ENCODE data around the gene SRRM3.
A peak's percentile ranks its signal among the peaks of the same experiment; 100 is the strongest.
"Not testable (repeated sequence)": the region's sequence is repeated elsewhere in the genome, so short reads cannot be mapped to it uniquely, and the experiment has no call there.

Gene SRRM3

DNA sequence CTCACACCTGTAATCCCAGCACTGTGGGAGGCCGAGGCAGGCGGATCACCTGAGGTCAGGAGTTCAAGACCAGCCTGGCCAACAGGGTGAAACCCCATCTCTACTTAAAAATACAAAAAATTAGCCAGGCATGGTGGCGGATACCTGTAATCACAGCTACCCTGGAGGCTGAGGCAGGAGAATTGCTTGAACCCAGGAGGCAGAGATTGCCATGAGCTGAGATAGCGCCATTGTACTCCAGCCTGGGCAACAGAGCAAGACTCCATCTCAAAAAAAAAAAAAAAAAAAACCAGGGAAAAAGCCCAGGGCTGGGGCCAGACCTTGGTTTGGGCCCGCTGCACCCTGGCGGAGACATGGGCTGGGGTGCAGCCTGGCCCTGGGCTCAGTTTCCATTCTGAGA, 110.1 kb downstream of the SRRM3 start:
- not testable (repeated sequence) for H3K27me3 Mint-ChIP-seq (ENCODE audit: low read depth); H3K4me1 Mint-ChIP-seq (ENCODE audit: low read depth); H3K36me3 Mint-ChIP-seq (ENCODE audit: low read depth); H3K4me3 Mint-ChIP-seq; H3K9me3 Mint-ChIP-seq; H3K27ac Mint-ChIP-seq

DNA sequence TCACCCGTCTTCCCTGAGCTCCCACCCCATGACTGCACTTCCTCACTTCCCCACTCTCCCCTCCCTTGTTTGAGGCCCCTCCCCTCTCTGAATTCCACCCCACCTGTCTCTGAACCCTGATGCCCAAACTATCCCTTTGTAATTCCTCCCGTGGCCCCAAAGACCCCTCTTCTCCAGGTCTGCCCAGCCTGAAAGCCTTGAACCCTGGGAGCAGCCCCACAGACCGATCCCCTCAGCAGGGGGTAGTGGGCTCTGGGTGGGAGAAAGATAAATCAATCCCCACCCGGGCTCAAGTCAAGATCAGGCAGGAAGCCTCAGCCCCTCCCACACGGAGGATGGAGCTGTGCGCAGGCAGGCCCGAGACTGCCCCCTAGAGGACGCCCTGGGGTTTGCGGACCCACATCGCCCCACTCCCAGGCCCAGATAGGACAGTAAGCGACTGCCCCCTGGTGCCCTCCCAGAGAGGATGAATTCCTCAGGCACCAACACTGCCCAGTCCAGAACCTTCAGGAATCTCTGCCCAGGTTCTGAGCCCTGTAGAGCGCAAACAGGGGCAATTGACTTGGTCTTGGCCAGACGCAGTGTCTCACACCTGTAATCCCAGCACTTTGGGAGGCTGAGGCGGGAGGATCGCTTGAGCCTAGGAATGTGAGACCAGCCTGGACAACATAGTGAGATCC, 112.5 kb downstream of the SRRM3 start:
- peak overlapping the region; percentile 62 for H3K4me3 Mint-ChIP-seq
- peaks cover 24% of the 10 kb centered on the region for H3K4me1 Mint-ChIP-seq (ENCODE audit: low read depth)

DNA sequence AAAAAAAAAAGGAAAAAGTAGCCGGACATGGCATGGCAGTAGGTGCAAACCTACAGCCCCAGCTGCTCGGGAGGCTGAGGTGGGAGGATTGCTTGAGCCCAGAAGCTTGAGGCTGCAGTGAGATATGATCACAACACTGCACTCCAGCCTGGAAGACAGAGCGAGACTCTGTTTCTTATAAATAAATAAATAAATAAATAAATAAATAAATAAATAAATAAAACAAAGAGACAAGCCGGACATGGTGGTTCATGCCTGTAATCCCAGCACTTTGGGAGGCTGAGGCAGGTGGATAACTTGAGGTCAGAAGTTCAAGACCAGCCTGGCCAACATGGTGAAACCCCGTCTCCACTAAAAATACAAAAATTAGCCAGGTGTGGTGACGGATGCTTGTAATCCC, 113.0 kb downstream of the SRRM3 start:
- H3K4me1 Mint-ChIP-seq (ENCODE audit: low read depth): peaks cover 25% of the 10 kb centered on the region
- not testable (repeated sequence) for H3K36me3 Mint-ChIP-seq (ENCODE audit: low read depth); H3K27me3 Mint-ChIP-seq (ENCODE audit: low read depth); H3K4me3 Mint-ChIP-seq; H3K9me3 Mint-ChIP-seq; H3K27ac Mint-ChIP-seq

More for the DNA sequence above, 112.5 kb downstream of the SRRM3 start:
- no peaks in the 10 kb centered on the region for H3K27me3 Mint-ChIP-seq (ENCODE audit: low read depth)
- peak overlapping the region; percentile 86 for H3K27ac Mint-ChIP-seq
- H3K36me3 Mint-ChIP-seq (ENCODE audit: low read depth): no peaks in the 10 kb centered on the region
- H3K9me3 Mint-ChIP-seq: no peaks in the 10 kb centered on the region

DNA sequence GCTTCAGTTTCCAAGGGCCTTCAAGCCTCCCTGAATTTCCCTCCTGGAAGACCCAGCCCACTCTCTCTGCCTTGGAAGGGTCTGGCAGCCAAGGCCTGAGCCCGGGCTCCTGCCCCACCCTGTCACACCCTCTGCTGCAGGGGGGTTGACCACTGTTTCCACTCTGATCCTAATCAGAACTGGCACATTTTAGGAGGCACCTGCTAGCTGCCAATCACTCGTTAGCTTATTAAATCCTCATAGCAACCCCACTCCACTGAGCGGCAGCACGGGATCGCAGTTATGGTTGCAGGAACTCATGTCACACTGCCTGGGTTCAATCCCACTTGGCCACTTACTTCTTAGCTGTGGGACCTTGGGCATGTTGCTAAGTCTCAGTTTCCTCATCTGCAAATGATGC, 113.7 kb downstream of the SRRM3 start:
- no peak overlapping the region for H3K4me3 Mint-ChIP-seq
- no peaks in the 10 kb centered on the region for H3K36me3 Mint-ChIP-seq (ENCODE audit: low read depth)
- H3K4me1 Mint-ChIP-seq (ENCODE audit: low read depth): peaks cover 28% of the 10 kb centered on the region
- no peaks in the 10 kb centered on the region for H3K27me3 Mint-ChIP-seq (ENCODE audit: low read depth)
- H3K27ac Mint-ChIP-seq: no peak overlapping the region
- no peaks in the 10 kb centered on the region for H3K9me3 Mint-ChIP-seq

DNA sequence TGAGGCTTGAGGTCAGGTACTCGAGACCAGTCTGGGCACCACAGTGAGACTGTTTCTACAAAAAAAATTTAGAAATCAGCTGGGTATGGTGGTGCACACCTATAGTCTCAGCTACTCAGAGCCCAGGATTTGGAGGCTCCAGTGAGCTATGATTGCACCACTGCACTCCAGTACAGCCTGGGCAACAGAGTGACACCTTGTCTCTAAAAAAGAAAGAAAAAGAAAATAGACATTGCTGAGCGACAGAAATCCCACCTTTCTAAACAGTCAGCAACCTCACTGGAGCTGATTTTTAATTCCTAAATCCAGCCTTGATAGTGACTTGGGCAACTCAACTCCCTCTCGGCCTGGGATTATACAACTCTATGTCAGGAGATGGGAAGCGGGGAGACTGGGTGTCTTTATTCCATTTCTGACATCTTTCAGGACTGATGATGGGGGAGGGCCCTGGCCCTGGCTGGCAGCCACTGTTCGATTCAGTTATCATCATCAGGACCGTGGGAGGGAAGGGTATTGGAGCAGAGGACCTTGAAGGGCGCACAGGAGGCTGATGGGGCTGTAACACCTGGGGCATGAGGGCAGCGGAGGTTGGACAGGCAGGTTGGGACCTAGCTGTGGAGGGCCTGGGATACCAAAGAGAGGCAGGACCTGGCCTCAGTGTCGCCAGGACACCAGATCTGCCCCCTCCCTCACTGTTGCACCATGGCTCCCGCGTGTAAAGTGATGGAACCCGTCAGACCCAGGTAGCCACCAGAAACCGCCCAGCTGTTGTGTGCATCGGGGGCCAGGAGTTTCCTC, 115.5 kb downstream of the SRRM3 start:
- peak overlapping the region; percentile 89 for H3K4me3 Mint-ChIP-seq
- peak overlapping the region; percentile 98 for H3K27ac Mint-ChIP-seq
- no peaks in the 10 kb centered on the region for H3K9me3 Mint-ChIP-seq

DNA sequence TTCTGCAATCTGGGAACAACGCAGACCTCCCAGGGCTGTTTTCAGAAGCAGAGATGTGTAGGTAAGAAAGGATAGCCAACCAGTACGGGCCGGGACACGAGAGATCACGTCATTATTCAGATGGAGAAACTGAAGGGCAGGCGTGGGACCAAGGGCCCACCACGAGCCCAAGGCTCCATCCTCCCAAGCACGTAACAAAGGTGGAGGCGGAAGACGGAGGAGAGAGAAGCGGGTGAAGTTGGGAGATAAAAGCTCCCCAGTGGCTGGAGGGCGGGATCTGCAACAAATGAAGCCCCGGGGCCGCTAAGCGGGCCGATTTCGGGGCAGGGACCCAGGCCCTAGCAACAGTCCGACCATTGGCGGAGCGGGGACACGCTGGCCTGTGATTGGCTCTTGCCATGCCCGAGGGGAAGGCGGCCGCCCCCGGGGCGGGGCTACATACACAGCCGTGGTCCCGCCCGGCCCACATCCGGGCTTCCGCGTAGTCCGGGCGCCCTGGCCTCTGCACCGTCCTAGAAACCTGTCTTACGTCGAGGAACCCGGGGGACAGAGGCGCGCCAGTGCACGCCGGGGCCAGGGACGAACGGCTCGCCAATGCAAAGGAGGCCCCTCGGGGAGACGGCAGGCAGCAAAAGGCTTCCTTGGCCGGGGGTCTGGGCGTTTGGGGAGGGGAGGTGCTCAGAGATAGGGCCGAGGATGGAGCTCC, 116.2 kb downstream of the SRRM3 start:
- no peaks in the 10 kb centered on the region for H3K27me3 Mint-ChIP-seq (ENCODE audit: low read depth)
- H3K4me1 Mint-ChIP-seq (ENCODE audit: low read depth): peaks cover 32% of the 10 kb centered on the region
- no peaks in the 10 kb centered on the region for H3K9me3 Mint-ChIP-seq
- peaks cover 2% of the 10 kb centered on the region for H3K36me3 Mint-ChIP-seq (ENCODE audit: low read depth)
- peak overlapping the region; percentile 98 for H3K27ac Mint-ChIP-seq
- H3K4me3 Mint-ChIP-seq: peak overlapping the region; percentile 89

More for the DNA sequence above, 115.5 kb downstream of the SRRM3 start:
- no peaks in the 10 kb centered on the region for H3K27me3 Mint-ChIP-seq (ENCODE audit: low read depth)
- peaks cover 2% of the 10 kb centered on the region for H3K36me3 Mint-ChIP-seq (ENCODE audit: low read depth)
- peaks cover 32% of the 10 kb centered on the region for H3K4me1 Mint-ChIP-seq (ENCODE audit: low read depth)

DNA sequence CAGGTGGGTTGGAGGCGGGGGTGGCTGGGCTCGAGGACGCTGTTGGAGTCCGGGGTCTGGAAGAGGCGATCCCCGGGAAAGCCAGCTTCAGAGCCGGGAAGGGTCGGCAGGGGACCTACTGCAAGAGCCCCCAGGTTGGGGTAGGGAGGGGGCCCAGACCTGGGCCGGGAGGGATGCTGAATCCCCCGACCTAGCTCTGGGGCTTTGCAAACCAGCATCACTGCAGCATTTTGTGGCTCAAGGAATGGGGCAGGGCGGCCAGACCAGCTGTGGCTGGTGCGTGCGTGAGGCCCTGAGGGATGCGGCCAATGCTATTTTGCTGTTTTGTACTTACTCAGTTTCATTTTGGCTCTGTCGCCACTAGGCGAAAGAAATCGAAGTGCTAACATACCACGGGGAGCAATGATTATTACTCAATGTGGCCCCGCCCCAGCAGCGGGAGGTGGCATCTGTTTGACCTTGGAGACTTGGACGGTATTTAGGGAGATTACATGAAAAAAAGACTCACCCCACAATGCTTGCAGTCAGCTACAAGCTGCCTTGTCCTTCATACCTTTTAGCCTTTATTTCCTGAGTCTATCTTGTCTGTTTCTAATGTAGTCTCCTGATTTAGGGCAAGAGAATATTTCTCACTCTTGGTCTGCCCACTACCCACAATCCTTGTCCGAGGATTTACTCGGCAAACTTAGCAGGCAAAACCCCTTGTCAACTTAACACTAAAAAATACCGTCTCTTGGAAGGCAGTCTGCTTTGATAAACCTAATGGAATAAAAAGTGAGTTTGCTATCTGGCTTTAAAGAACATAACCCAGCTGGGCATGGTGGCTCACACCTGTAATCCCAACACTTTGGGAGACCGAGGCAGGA, 117.0 kb downstream of the SRRM3 start:
- peaks cover 30% of the 10 kb centered on the region for H3K4me1 Mint-ChIP-seq (ENCODE audit: low read depth)

DNA sequence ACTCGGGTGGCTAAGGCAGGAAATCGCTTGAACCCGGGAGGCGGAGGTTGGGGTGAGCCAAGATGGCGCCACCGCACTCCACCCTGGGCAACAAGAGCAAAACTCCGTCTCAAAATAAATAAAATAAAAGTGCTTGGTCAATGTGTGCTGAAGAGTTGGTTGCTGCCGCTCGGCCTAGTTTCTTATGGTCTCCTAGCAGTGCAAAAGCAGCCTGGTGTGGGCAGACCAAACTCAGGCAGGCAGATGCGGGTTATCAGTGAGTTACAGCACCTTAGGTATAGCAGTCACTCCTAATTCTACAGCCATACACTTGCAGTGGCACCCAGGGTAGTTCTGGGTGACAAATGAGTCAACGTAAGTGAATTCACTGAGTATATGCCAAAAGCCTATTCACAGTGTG, 123.4 kb downstream of the SRRM3 start:
- H3K4me3 Mint-ChIP-seq: no peak overlapping the region
- H3K9me3 Mint-ChIP-seq: no peaks in the 10 kb centered on the region
- no peak overlapping the region for H3K27ac Mint-ChIP-seq
- peaks cover 21% of the 10 kb centered on the region for H3K4me1 Mint-ChIP-seq (ENCODE audit: low read depth)
- no peaks in the 10 kb centered on the region for H3K27me3 Mint-ChIP-seq (ENCODE audit: low read depth)
- peaks cover 27% of the 10 kb centered on the region for H3K36me3 Mint-ChIP-seq (ENCODE audit: low read depth)

More for the DNA sequence above, 117.0 kb downstream of the SRRM3 start:
- Mint-ChIP-seq H3K9me3 (no peaks in the 10 kb centered on the region), H3K27ac (peak overlapping the region; percentile 98), H3K4me3 (peak overlapping the region; percentile 89), H3K27me3 (ENCODE audit: low read depth) (no peaks in the 10 kb centered on the region), H3K36me3 (ENCODE audit: low read depth) (peaks cover 2% of the 10 kb centered on the region)

DNA sequence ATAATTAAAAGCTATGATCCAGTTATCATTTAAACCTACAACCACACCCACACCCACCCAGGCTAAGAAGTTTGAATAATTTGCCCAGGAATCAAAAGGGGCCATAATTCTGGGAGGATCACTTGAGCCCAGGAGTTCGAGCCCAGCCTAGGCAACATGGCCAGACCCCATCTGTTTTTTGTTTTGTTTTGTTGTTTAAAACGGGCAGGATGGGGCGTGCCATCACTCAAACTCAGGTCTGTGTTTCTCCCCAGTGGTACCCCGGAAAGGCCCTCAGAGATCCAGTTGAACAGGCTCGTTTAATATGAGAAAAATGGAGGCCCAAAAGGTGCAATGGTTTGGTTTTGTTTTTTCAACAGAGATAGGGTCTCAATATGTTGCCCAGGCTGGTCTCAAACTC, 124.1 kb downstream of the SRRM3 start:
- no peaks in the 10 kb centered on the region for H3K27me3 Mint-ChIP-seq (ENCODE audit: low read depth)
- no peaks in the 10 kb centered on the region for H3K9me3 Mint-ChIP-seq
- H3K36me3 Mint-ChIP-seq (ENCODE audit: low read depth): peaks cover 27% of the 10 kb centered on the region
- no peak overlapping the region for H3K27ac Mint-ChIP-seq
- H3K4me1 Mint-ChIP-seq (ENCODE audit: low read depth): peaks cover 26% of the 10 kb centered on the region
- no peak overlapping the region for H3K4me3 Mint-ChIP-seq

DNA sequence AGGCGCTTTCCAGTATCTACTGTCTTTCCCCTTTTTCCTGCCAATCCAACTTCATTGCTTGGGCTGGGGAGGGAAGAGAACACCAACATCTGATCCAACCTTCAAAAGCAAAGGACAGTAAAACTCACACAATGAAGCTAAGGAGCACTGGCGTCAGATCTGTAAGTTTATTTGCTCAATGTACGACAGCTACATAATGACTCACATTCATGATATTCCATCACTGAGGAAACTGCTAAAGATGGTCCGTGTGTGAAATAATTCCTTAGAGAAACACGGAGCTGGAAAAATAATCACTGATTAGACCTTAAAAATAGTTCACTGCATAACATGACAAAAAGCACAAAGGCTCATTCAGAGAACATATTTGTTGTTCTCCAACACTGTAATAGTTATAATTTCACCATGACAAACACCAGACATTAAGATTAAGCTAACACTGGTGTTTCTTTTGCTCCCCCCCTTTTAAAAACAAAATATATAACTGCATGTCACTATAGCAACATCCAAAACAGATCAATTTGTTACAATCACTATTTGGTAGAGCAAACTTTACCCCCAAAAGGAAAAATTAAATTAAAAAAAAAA, 125.0 kb downstream of the SRRM3 start:
- no peak overlapping the region for H3K27ac Mint-ChIP-seq
- no peak overlapping the region for H3K4me3 Mint-ChIP-seq
- no peaks in the 10 kb centered on the region for H3K9me3 Mint-ChIP-seq
- peaks cover 25% of the 10 kb centered on the region for H3K4me1 Mint-ChIP-seq (ENCODE audit: low read depth)
- no peaks in the 10 kb centered on the region for H3K27me3 Mint-ChIP-seq (ENCODE audit: low read depth)
- peaks cover 27% of the 10 kb centered on the region for H3K36me3 Mint-ChIP-seq (ENCODE audit: low read depth)

DNA sequence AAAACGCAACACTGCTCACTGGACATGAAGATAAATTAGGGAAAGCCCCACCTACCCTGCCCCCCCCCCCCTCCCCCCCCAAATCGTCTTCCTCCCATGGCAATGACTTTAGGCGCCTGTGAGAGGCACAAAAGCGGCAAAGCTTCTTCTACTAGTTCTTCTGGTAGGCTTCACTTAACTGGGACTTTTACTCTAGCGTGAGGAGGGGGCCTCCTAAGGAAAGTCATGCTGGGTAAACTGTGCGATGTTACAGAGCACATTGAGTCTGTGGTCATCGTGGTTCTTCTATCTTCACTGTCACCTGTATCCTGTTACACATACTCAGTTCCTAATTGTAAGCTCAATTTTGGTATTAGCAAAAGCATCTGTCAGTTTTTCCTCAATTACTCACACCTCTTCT, 125.9 kb downstream of the SRRM3 start:
- H3K4me1 Mint-ChIP-seq (ENCODE audit: low read depth): peaks cover 22% of the 10 kb centered on the region
- no peaks in the 10 kb centered on the region for H3K9me3 Mint-ChIP-seq
- H3K36me3 Mint-ChIP-seq (ENCODE audit: low read depth): peaks cover 30% of the 10 kb centered on the region
- no peak overlapping the region for H3K27ac Mint-ChIP-seq
- no peak overlapping the region for H3K4me3 Mint-ChIP-seq
- no peaks in the 10 kb centered on the region for H3K27me3 Mint-ChIP-seq (ENCODE audit: low read depth)

DNA sequence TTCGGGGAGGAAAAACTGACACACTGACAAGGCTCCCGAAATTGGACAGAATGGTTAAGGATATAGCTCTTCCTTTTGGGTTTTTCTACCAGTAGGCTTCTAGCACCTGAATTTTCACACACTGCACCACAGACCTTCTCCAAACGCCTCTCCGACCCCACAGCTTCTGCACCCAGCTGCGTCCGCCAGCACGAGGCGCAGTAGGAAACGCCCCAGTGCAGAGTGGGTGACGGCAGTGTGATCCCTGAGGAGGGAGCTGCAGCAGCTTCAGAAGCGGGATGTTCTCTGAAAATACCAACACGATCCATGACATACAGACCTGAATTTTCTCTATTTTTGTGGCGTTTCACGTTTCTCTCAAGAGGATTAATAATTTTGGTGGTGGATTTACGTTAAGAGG, 126.7 kb downstream of the SRRM3 start:
- Mint-ChIP-seq H3K4me1 (ENCODE audit: low read depth) (peaks cover 22% of the 10 kb centered on the region), H3K4me3 (no peak overlapping the region), H3K27me3 (ENCODE audit: low read depth) (no peaks in the 10 kb centered on the region), H3K9me3 (no peaks in the 10 kb centered on the region), H3K27ac (no peak overlapping the region), H3K36me3 (ENCODE audit: low read depth) (peaks cover 30% of the 10 kb centered on the region)

DNA sequence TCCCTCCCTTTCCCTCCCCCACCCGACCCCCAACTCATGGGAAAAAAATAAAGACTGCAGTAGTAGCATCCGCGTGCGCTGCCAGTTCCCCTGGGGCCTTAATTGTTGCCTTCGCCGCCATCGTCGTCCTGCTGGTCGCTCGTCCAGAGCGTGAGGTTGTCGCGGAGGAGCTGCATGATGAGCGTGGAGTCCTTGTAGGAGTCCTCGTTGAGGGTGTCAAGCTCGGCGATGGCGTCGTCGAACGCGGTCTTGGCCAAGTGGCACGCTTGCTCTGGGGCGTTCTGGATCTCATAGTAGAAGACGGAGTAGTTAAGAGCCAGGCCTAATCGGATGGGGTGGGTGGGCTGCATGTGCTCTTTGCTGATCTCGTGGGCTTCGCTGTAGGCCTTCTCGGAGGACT, 127.8 kb downstream of the SRRM3 start:
- Mint-ChIP-seq H3K9me3 (no peaks in the 10 kb centered on the region), H3K27ac (no peak overlapping the region), H3K4me1 (ENCODE audit: low read depth) (peaks cover 20% of the 10 kb centered on the region), H3K27me3 (ENCODE audit: low read depth) (no peaks in the 10 kb centered on the region), H3K4me3 (no peak overlapping the region), H3K36me3 (ENCODE audit: low read depth) (peaks cover 29% of the 10 kb centered on the region)

DNA sequence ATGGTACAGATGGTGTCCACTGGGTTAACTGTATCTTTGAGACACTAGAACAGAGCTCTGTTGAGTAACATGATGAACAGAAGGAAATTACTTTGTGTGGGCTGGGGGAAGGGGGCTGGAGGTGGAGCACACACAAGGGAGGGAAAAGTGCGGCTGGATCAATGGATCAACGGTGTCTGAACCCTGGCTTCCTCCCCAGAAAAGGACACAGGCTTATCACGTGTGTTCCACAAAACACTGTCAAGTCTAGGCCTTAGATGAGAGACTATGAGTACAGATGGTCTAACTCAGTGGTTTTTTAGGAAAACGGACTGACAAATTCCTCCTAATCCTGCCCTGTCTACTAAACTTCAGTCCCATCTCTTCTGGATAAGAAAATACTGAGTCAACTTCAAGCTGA, 128.6 kb downstream of the SRRM3 start:
- Mint-ChIP-seq H3K27me3 (ENCODE audit: low read depth) (no peaks in the 10 kb centered on the region), H3K36me3 (ENCODE audit: low read depth) (peaks cover 26% of the 10 kb centered on the region), H3K4me1 (ENCODE audit: low read depth) (peaks cover 20% of the 10 kb centered on the region), H3K27ac (peak overlapping the region; percentile 21), H3K9me3 (no peaks in the 10 kb centered on the region), H3K4me3 (no peak overlapping the region)

All from T-helper 1 cell treated with Interleukin-12 subunit alpha and Interleukin-12 subunit beta and Interleukin-4 antibody, amounts not matched to agents 30 μg/mL and 1 μg/mL, for 36 hours (primary cell).